Omental fat pad (tissue), 4 donors: Measurements from ENCODE around the gene BICC1. TPM values are rescaled to one million over a fixed set of nuclear protein-coding genes. Genes with fewer than 3 reads are reported as not detected.

Experiments used
- ATAC-seq: fragments of 150-250 bp; one replicate; pipeline ENCODE4 v1.9.1; 2016; ENCODE audit warnings: mild to moderate bottlenecking, moderate library complexity; ENCODE audit not compliant: low FRiP score
- DNase-seq: peaks from one replicate; pipeline ENCODE4 v3.0.0-alpha.2; 2019; ENCODE audit warnings: low spot score
- total RNA-seq, 4 donors: library from RNA; depleted of rRNA; stranded (reverse); fragments of >200 nt; gene quantifications; one replicate each; pipeline ENCODE4 v1.1.0, GENCODE V29; 2016
- TF ChIP-seq, protein P1 (sequence below), 3 donors: fragments of 450-650 bp; IDR thresholded peaks; one replicate each; pipeline ENCODE4 v1.5.1; 2016 to 2017; ENCODE audit warnings: antibody characterized with exemption in 3 of 3, mild to moderate bottlenecking in 3 of 3, moderate library complexity in 2 of 3

BICC1 gene
- total RNA-seq, 4 donors from 2014 or later, result 14.8 to 44.6 (median 27.2) TPM

GRCh38 chr10:58475322-58476277 lies 37.1 kb upstream of the BICC1 start:
- DNase-seq (no peak), ATAC-seq (peak; percentile 46)
- TF ChIP-seq, protein P1, sequence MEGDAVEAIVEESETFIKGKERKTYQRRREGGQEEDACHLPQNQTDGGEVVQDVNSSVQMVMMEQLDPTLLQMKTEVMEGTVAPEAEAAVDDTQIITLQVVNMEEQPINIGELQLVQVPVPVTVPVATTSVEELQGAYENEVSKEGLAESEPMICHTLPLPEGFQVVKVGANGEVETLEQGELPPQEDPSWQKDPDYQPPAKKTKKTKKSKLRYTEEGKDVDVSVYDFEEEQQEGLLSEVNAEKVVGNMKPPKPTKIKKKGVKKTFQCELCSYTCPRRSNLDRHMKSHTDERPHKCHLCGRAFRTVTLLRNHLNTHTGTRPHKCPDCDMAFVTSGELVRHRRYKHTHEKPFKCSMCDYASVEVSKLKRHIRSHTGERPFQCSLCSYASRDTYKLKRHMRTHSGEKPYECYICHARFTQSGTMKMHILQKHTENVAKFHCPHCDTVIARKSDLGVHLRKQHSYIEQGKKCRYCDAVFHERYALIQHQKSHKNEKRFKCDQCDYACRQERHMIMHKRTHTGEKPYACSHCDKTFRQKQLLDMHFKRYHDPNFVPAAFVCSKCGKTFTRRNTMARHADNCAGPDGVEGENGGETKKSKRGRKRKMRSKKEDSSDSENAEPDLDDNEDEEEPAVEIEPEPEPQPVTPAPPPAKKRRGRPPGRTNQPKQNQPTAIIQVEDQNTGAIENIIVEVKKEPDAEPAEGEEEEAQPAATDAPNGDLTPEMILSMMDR (IDR thresholded peaks at IDR 0.05), result no peak

DNA sequence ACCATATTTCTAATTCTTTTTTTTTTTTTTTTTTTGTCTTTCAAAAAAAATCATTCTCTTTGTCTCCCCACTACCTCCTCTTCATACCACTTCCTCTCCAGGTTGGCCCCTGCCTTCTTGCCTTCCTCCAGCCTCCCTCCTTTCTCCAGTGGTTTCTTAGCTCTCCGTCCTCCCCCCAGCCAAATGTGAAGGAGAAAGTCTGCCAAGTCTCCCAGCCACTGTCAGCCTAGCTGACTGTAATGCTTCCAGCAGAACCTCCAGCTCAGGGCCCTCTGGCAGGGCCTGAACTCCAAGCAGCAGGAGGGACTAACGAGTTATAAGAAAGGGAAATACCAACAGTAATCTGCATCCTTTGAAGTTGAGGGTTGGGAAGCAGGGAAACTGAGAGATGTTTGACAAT lies 35.5 kb upstream of the BICC1 start:
- no peak for ATAC-seq
- no peak for DNase-seq
- TF ChIP-seq, protein P1 (IDR thresholded peaks at IDR 0.05), result no peak

- no peak for ATAC-seq
- DNase-seq, result no peak
- TF ChIP-seq, protein P1 (IDR thresholded peaks at IDR 0.05), result no peak
Observed at GRCh38 chr10:58477902-58478301, 34.8 kb upstream of the BICC1 start.

DNA sequence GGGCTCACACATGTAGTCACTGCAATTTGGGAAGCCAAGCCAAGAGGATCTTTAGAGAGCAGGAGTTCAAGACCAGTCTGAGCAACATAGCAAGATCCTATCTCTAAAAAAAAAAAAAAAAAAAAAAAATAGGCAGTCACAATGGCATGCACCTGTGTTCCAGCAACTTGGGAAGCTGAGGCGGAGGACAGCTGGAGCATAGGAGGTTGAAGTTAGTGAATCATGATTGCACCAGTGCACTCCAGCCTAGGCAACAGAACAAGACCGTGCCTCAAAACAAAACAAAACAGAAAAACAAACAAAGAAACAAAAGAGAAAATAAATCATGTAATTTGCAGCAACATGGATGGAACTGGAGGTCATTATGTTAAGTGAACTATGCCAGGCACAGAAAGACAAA lies 33.6 kb upstream of the BICC1 start:
- DNase-seq (no peak), ATAC-seq (no peak)
- TF ChIP-seq, protein P1 (IDR thresholded peaks at IDR 0.05), result no peak

- TF ChIP-seq, protein P1 (IDR thresholded peaks at IDR 0.05), result no peak
- ATAC-seq (no peak), DNase-seq (no peak)
Observed at GRCh38 chr10:58480321-58480720, 32.4 kb upstream of the BICC1 start.

- TF ChIP-seq, protein P1 (IDR thresholded peaks at IDR 0.05), result no peak
- no peak for DNase-seq
- ATAC-seq, result no peak
Observed at GRCh38 chr10:58481569-58482109, 31.0 kb upstream of the BICC1 start.
